Prostate gland (tissue), 2 donors: ENCODE measurements around the gene BIRC5. TPM values are rescaled to one million over a fixed set of nuclear protein-coding genes. Genes with fewer than 3 reads are reported as not detected.

ENCODE experiments used
- DNase-seq: peaks from one replicate; pipeline ENCODE4 v3.0.0-alpha.2; 2019; ENCODE audit warnings: low spot score
- H3K27ac ChIP-seq, 2 donors: fragments of 200-600 bp; sonication (generic); 2 replicates each; pipeline ENCODE4 v1.5.1; 2017 to 2019
- H3K27me3 ChIP-seq: fragments of 200-600 bp; sonication (generic); replicated peaks from 2 replicates; pipeline ENCODE4 v1.5.1; 2019; ENCODE audit not compliant: insufficient read depth
- H3K36me3 ChIP-seq, 2 donors: fragments of 200-600 bp; sonication (generic); 1 replicate in 1 of 2; 2 replicates in 1 of 2; pipeline versions ENCODE4 v1.5.1 to v1.8.1; 2017 to 2019
- H3K4me1 ChIP-seq: fragments of 200-600 bp; sonication (generic); replicated peaks from 2 replicates; pipeline ENCODE4 v1.5.1; 2019
- H3K4me3 ChIP-seq, 2 donors: fragments of 200-600 bp; sonication (generic); 2 replicates each; pipeline ENCODE4 v1.5.1; 2017 to 2019
- H3K9me3 ChIP-seq: fragments of 200-600 bp; sonication (generic); 2 replicates; pipeline ENCODE4 v1.5.1; 2017
- CTCF ChIP-seq, 4 experiments: fragments of 200-600 bp in 2 of 4; fragments of 450-650 bp in 2 of 4; sonication (generic) in 2 of 4; IDR thresholded peaks; 1 replicate in 3 of 4; 2 replicates in 1 of 4; pipeline ENCODE4 v1.5.1; 2016 to 2019; ENCODE audit warnings: antibody characterized with exemption in 4 of 4, mild to moderate bottlenecking in 2 of 4, moderate library complexity in 2 of 4
- POLR2A ChIP-seq: fragments of 450-650 bp; IDR thresholded peaks from one replicate; pipeline ENCODE4 v1.6.1; 2016; ENCODE audit warnings: antibody characterized with exemption, mild to moderate bottlenecking
- POLR2AphosphoS5 ChIP-seq: sonication (generic); formaldehyde crosslinking; IDR thresholded peaks from one replicate; pipeline ENCODE4 v1.6.1; 2017; ENCODE audit warnings: antibody characterized with exemption
- WGBS: methylation state at CpG from one replicate; pipeline ENCODE4 v1.1.5; 2018; 5-methylcytosine and 5-hydroxymethylcytosine counted together
- intact Hi-C: fragments of 100-400 bp; cut with DNase I; formaldehyde crosslinking; loops from one replicate; pipeline ENCODE4 v1.14.2; 2022
- total RNA-seq, 2 donors: library from RNA; depleted of rRNA; stranded (reverse); fragments of >200 nt; gene quantifications; one replicate each; pipeline ENCODE4 v1.1.0, GENCODE V29; 2016

BIRC5 gene
- total RNA-seq, 2 donors from 2014 or later = 4.6 to 7.0 TPM

GRCh38 chr17:78230252-78230962, 16.4 kb downstream of the BIRC5 start:
- 61% methylated on average over 13 of the region's 13 CpGs for WGBS
- intact Hi-C loops = no loop called here
- Histone ChIP-seq H3K9me3 (no peaks in the 10 kb centered on the region), H3K27ac (no peak overlapping the region), H3K27me3 (no peaks in the 10 kb centered on the region), H3K36me3 (no peaks in the 10 kb centered on the region), H3K4me1 (no peaks in the 10 kb centered on the region), H3K4me3 (no peak overlapping the region)
- TF ChIP-seq POLR2A (no peak), POLR2AphosphoS5 (no peak), CTCF (IDR thresholded peaks at IDR 0.05) (no peak)
- no peak for DNase-seq

- TF ChIP-seq CTCF (IDR thresholded peaks at IDR 0.05) = no peak
- no peak for TF ChIP-seq POLR2A
- no peak for TF ChIP-seq POLR2AphosphoS5
- no peak within 1 kb of the TSS for H3K27ac ChIP-seq
- no peaks in the 10 kb centered on the region for H3K27me3 ChIP-seq
- 54% methylated on average over 29 of the region's 52 CpGs for WGBS
- no peak within 1 kb of the TSS for H3K4me3 ChIP-seq
- H3K9me3 ChIP-seq = no peaks in the 10 kb centered on the region
- intact Hi-C loops = no loop called here
- no peaks in the 10 kb centered on the region for H3K36me3 ChIP-seq
- no peaks in the 10 kb centered on the region for H3K4me1 ChIP-seq
- DNase-seq = no peak
These were observed 17.2 kb downstream of the BIRC5 start, which contains the start of gene TMEM235 for GRCh38 chr17:78230996-78231935. Gene TMEM235, plus strand, starts transcription at chr17:78231631. Its CDS starts 393 bp downstream, at chr17:78232024.

- WGBS = 21% methylated on average over 40 of the region's 55 CpGs
- no peaks in the 10 kb centered on the region for H3K4me1 ChIP-seq
- no peak overlapping the region for H3K27ac ChIP-seq
- no peaks in the 10 kb centered on the region for H3K9me3 ChIP-seq
- no peak for DNase-seq
- no peaks in the 10 kb centered on the region for H3K27me3 ChIP-seq
- intact Hi-C loops = no loop called here
- no peaks in the 10 kb centered on the region for H3K36me3 ChIP-seq
- no peak for TF ChIP-seq POLR2AphosphoS5
- no peak for TF ChIP-seq POLR2A
- no peak for TF ChIP-seq CTCF (IDR thresholded peaks at IDR 0.05)
- H3K4me3 ChIP-seq = no peak overlapping the region
These were observed 18.2 kb downstream of the BIRC5 start for GRCh38 chr17:78231991-78232858.

- H3K4me1 ChIP-seq = no peaks in the 10 kb centered on the region
- H3K9me3 ChIP-seq = no peaks in the 10 kb centered on the region
- 96% methylated on average over 2 of the region's 2 CpGs for WGBS
- intact Hi-C loops = no loop called here
- no peaks in the 10 kb centered on the region for H3K27me3 ChIP-seq
- TF ChIP-seq POLR2AphosphoS5 (no peak), CTCF (IDR thresholded peaks at IDR 0.05) (no peak), POLR2A (no peak)
- no peak for DNase-seq
- no peak overlapping the region for H3K4me3 ChIP-seq
- no peak overlapping the region for H3K27ac ChIP-seq
- no peaks in the 10 kb centered on the region for H3K36me3 ChIP-seq
These were observed 18.8 kb downstream of the BIRC5 start for GRCh38 chr17:78232859-78233173.
